GM19238 (cell line): Measurements from ENCODE around the gene C1orf53.

Experiments used
- DNase-seq: peaks from one replicate; pipeline ENCODE4 v3.0.0; 2011; ENCODE audit warnings: low spot score; ENCODE audit not compliant: insufficient read length

The C1orf53 gene

GRCh38 chr1:197954718-197955418 is 52.4 kb downstream of the C1orf53 start:
- DNase-seq: no peak

DNA sequence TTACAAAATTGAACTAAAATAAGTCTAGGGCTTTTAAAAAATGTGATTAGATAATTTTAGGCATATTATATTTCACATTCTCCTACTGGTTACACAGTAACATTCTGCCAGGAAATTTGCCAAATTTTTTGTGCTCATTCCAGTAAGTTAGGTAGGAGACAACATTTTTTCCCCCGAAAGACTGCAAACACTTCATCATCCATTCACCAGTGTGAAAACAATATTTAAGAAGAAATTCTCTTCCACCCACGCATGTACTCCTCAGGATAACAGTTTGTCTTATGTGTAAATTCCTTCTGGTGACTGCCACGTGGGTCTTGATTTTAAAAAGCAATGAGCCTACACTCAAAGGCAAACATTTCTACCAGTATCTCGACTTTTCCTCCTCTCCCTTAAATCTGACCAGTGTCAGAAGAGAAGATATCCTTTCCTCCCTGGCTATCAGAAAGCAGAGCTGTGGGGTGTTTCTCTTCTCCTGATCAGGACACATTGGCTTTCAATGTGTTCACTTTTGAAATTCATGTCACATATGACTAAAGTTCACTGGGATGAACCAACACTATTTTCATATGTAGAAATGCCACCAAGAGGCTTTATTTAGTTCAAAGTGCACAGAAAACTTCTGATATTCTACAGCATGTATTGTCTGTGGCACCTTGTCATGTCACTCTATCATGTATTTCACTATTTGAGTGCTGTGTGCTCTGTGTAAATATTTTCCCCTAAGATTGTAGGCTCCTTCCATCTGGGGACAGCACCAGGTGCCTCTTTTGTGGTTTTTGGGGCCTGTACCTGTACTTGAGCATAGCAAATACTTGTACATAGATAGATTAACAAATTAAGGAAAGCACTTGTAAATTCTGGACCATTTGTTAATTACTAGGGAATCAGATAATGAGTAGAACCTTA is 53.3 kb downstream of the C1orf53 start:
- no peak for DNase-seq
